NCI-H1105 treated with DMSO at 0.1 percent for 48 hours (cell line): ENCODE results near the gene TBP.
"Not testable (repeated sequence)": the region's sequence is repeated elsewhere in the genome, so short reads cannot be mapped to it uniquely, and the experiment has no call there.

ENCODE experiments used
- DNase-seq: peaks from one replicate; lab custom pipeline; 2025; lab: John Stamatoyannopoulos, UW

Gene TBP

DNA sequence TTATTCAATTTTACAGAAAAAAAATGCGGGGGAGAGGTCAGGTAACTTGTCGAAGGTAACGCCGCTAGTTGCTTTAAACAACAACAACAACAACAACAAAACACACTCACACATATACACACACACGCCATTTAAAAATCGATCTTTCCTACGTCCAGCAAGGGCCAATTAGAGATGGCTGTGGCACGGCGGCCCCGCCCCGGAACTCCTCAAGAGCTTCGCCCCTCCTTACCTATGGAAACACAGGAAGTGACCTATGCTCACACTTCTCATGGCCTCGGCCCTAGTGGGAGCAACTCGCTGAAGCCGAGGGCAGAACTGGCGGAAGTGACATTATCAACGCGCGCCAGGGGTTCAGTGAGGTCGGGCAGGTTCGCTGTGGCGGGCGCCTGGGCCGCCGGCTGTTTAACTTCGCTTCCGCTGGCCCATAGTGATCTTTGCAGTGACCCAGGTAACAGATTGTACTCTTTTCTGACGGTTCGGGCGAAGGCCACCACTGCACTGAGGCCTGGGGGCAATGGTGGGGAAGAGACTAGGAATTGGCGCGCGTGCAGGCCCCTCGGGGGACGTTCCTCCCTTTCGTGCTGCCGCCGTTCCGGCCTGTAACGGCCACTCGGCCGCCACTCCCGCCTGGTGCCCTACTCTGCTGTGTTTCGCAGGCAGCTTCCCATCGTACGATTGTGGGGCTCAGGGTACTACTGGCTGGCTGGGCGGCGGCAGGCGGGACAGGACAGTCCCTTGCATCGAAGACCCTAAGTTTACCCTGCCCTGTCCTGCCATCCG lies at the start of gene TBP:
TSS of gene TBP (plus strand) at position 357 of the 783 bp plus-strand sequence. CDS start 2,661 bp downstream, outside the sequence.
- DNase-seq, result peak; percentile 100

DNA sequence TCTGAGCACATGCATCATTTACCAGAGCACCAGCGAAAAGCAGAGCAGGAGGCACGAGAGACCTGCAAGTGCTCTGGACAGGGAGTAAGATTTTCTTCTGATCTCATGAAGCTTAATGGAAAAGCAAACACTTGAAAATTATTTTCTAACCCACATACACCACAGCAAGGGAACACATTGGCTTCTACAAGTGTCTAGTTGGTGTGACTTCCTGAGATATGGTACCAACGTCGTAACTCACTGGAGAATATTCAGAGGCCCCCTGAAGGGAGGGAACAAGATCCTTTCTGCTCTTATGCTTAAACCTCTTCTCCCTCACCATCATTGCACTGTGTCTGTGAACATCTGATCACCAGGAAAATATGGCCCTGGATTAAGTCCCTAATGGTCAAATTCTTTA lies 49.7 kb upstream of the TBP start:
- DNase-seq, result no peak

DNA sequence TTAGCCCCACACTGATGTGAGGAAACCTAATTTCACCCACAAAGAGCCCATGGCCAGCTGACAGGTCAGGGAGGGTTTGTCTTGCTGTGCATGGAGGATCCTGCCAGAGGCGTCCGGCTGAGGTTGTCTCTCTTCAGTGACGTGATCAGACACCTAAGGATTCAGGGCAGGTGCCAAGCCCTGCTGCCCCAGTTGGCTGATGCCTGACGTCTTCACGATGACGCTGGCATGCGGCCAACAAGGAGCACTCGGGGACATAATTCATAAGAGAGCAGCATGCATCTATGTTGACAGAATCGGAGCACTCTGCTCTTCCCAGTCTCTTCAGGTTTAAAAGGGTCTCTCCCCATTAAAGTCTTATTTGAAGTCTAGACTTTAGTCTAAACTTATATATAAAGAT lies 48.9 kb upstream of the TBP start:
- peak; percentile 93 for DNase-seq

DNA sequence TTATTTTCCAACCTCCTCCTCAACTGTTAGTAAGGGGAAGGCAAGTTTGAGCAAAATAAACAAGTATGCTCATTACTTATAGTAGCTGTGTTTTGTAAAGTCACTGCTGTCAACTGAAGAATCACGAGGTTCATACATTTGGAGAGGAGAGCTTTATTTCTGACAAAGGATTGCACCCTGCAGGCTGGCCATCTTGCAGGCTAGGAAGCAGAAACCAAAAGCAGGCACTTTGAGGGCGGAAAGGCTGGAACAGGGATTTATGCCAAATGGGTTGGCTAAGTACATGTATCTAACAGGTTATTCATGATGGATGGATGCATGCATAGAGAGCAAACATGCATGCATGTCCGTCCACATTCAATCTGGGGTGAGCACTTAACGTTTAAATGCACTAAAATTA lies 47.7 kb upstream of the TBP start:
- no peak for DNase-seq

DNA sequence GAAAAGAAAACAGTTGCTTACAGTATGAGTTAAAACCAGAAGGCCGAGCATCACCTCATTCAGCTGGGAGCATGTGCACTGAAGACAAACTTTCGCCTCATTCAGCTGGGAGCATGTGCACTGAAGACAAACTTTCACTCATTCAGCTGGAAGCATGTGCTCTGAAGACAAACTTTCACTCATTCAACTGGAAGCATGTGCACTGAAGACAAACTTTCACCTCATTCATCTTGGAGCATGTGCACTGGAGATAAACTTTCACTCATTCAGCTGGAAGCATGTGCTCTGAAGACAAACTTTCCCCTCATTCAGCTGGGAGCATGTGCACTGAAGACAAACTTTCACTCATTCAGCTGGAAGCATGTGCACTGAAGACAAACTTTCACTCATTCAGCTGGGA lies 46.4 kb upstream of the TBP start:
- not testable (repeated sequence) for DNase-seq

DNA sequence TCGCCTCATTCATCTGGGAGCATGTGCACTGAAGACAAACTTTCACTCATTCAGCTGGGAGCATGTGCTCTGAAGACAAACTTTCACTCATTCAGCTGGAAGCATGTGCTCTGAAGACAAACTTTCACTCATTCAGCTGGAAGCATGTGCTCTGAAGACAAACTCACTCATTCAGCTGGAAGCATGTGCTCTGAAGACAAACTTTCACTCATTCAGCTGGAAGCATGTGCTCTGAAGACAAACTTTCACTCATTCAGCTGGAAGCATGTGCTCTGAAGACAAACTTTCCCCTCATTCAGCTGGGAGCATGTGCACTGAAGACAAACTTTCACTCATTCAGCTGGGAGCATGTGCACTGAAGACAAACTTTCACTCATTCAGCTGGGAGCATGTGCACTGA lies 45.9 kb upstream of the TBP start:
- DNase-seq, result not testable (repeated sequence)

DNA sequence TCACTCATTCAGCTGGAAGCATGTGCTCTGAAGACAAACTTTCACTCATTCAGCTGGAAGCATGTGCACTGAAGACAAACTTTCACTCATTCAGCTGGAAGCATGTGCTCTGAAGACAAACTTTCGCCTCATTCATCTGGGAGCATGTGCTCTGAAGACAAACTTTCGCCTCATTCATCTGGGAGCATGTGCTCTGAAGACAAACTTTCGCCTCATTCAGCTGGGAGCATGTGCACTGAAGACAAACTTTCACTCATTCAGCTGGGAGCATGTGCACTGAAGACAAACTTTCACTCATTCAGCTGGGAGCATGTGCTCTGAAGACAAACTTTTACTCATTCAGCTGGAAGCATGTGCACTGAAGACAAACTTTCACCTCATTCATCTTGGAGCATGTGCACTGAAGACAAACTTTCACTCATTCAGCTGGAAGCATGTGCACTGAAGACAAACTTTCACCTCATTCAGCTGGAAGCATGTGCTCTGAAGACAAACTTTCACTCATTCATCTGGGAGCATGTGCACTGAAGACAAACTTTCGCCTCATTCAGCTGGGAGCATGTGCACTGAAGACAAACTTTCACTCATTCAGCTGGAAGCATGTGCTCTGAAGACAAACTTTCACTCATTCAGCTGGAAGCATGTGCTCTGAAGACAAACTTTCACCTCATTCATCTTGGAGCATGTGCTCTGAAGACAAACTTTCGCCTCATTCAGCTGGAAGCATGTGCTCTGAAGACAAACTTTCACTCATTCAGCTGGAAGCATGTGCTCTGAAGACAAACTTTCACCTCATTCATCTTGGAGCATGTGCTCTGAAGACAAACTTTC lies 45.1 kb upstream of the TBP start:
- not testable (repeated sequence) for DNase-seq

DNA sequence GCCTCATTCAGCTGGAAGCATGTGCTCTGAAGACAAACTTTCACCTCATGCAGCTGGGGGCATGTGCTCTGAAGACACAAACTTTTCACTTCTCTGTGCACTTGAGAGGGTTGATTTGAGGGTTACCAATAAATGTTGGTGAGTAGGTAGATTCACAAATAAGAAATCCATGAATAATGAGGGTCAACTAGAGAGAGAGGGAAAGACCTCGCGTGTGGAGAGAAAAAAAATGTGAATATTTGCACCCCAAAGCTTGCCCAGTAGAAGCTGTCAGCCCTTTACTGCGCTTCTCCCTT lies 44.5 kb upstream of the TBP start:
- no peak for DNase-seq

DNA sequence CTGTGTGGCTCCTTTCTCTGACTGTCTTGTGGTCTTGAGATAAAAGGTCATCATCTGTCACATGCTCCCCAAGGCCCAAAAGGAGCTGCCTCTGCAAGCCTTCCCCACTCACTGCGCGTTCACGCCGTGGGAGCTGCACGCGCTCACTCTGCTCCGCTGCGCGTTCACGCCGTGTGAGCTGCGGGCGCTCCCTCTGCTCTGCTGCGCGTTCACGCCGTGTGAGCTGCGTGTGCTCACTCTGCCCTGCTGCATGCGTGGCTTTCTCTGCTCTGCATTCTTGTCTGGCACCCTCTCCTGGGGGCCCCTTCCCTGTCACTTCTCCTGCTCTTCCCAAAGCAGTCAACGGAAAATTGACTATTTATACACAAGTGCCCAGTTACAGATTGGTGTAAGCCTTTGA lies 43.5 kb upstream of the TBP start:
- no peak for DNase-seq

DNA sequence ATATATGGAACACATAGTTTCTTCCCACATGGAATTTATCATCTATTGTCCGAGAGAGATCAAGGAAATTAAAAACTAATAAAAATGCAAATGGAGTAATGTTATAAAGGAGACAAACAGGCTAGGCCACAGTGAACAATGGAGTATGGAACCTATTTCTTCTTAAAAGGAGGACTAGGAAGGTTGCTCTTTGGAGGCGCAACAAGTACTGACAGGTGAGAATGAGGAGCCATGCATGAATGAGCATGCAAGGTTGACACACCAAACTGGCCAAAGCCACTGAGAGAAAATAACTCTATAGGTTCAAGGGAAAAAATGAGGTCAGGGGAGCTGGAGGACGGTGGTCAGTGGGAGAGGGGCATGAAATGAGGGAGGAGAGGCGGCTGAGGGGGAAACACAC lies 41.9 kb upstream of the TBP start:
- DNase-seq, result no peak

DNA sequence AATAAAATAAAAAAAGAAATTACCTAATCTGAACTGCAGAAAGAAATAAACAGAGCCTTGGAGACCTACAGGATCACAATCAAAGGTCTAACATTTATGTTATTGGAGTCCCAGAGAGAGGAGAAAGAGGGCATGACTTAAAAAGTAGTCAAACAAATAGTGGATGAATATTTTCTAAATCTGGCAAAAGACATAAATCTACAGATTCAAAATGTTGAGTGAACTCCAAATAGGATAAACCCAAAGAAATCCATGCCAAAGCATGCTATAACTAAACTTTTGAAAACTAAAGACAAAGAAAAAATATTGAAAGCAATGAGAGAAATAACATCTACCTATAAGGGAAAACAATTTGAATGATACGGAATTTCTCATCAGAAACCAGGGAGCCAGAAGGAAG lies 39.3 kb upstream of the TBP start:
- DNase-seq, result no peak

DNA sequence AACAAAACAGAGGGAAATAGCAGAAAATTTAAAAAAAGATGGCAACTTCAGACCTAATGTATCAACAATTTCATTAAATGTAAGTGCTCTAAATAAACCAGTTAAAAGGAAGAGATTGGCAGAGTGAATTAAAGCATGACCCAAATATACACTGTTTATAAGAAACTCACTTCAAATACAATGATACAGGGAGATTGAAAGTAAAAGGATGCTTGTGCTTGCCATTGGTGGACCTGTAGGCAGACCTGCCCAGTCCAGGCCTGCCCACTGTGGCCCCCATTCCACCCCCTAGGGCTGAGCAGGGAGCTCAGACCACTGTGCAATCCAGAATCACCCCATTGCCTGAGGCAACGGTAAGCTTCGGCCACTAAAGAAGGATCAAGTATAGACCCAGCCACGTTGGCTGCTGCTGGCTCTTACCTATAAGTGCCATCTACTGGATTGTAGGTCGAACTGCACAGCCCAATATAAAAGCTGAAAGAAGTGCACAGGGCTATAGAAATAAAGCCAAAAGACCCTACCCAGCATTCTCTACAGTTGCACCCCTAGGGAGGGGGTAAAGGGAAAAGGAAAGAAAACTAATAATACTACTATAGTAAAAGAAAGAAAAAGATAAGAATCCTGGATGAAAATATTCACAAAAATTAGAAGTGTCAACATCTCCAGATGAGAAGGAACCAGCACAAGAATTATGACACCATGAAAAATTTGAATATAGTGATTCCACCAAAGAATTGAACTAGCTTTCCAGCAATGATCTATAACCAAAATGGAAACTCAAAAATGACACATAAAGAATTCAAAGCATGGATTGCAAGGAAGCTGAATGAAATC lies 37.2 kb upstream of the TBP start:
- DNase-seq, result peak; percentile 93

DNA sequence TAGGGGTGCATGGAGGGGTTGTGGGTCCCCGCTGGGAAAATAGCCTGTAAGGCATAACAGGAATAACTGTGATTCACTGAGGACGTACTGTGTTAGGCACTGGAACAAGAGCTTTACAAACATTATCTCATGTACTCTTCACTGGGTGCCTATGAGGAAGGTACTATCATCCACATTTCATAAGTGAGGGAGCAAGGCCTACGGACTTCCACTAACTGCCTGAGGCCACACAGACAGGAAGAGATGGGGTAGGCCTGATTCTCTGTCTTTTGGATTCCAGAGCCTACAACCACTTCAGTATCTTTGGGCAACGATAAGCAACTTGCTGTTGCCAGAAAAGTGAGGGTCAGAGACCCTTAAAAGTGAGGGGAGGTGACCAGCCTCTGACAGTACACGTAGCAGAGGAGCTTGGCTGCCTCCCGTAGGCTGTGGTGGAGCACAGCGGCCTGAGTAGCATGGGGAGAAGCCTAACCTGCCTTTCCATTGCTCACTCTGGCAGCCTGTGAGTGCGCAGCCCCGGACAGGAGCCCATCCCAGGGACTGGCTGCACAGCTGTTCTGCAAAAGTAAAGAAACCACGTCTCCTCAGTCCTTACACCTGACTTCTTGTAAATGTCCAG lies 31.5 kb upstream of the TBP start:
- DNase-seq, result peak; percentile 52

DNA sequence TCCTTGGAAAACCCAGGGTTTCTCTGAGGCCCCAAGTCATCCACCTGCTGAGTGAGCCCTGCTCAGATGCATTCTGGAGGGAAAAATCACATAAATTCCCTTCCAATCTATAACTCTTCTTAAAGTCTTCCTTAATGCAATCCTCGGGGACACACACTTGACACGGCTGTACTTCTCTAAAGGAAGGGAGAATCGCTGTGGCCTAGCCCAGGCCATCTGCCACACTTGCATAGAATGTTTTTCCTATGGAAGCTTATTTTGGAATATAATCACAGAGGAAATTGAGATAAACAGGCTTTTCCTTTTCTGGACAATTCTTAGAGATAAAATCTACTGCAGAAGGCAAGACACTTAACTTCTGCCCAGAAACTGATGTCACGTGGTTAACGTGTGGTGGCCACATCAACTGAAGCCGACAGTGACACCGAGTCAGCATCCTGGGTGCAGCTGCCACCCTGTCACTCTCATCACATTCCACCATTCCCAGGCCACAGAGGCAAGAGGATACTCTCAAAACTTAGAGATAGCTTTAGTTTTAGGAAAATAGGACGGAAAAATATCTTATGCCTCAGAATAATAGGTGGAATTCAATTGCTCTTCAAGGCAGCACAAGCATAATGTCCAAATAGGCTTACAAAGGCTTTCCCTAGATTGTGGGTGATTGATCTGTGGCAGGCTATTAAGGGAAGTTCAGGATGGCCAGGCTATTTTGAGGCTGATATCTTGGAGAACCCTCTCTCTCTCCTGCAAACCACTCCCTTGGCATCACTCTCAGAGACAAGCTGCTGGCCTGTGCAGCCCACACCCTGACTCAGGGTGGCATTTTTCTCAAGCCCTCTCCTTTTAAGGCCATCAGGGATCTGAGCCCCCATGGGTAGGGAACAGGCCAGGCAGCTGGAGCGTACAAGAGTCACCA lies 30.7 kb upstream of the TBP start:
- DNase-seq, result no peak

DNA sequence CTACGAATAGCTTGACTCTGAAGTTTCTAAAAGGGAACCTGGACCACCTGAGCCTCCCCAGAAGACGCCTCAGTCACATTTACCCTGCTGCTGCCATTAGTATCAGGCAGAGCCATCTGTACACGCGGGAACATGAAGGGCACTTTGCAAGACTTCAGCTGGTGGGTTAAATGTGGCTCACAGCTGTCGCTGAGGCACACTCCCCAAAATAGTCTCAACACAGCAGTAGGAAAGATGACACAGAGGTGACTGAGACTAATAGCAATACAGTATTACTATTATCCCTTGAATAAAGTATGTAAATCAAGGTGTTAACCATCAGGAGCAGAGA lies 30.0 kb upstream of the TBP start:
- no peak for DNase-seq

DNA sequence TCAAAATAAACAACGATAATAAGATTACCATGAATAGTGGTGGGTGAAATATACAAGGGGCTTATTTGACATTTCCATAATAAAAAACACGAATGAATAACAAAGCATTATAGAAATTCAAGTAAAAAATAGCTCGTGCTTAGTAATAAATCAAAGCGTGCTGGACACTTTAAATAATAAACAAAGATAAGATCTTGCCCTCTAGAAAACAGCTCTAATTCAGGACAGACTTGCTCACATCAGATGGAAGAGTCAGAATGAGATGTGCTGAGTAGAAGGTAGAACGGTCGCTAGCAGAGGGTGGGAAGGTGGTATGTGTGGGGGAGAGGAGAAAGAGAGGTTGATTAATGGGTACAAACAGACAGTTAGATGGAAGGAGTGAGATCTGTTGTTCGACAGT lies 28.4 kb upstream of the TBP start:
- DNase-seq, result no peak

DNA sequence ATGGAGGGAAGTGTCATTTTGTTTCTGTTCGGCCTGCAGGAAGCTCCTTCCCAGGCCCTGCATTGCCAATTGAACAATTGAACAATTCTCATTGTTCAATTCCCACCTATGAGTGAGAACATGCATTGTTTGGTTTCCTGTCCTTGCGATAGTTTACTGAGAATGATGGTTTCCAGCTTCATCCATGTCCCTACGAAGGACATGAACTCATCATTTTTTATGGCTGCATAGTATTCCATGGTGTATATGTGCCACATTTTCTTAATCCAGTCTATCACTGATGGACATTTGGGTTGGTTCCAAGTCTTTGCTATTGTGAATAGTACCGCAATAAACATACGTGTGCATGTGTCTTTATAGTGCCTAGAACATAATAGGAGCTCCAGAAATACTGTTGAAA lies 26.2 kb upstream of the TBP start:
- DNase-seq, result not testable (repeated sequence)

DNA sequence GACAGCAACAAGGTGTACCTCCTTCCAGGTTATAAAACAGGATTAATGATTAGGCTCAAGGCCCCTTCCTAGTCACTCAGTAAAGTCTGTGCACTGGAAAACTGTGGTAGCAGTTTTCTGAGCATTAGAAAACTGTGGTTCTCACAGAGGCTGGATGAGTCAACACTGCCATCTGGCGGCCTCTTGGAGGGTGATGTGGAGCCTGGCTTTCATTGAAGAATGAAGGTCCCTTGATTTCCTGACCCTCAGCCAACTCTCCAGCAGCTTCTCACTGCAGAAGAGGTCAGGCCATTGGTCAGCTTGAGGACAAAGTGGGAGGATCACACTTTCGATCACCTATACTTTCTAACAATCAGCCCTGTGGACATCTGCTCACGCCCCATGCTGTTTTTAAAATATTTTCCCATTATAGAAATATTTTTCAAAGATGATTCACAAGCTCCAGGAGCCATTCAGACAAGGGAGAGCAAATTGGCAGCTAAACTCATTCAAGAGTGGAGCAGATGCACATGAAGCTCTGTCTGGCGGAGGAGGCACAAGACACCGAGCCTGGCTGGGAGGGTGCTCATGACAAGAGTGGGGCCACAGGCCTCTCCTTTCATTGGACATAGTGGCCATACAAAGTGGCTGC lies 24.2 kb upstream of the TBP start:
- DNase-seq, result peak; percentile 83

DNA sequence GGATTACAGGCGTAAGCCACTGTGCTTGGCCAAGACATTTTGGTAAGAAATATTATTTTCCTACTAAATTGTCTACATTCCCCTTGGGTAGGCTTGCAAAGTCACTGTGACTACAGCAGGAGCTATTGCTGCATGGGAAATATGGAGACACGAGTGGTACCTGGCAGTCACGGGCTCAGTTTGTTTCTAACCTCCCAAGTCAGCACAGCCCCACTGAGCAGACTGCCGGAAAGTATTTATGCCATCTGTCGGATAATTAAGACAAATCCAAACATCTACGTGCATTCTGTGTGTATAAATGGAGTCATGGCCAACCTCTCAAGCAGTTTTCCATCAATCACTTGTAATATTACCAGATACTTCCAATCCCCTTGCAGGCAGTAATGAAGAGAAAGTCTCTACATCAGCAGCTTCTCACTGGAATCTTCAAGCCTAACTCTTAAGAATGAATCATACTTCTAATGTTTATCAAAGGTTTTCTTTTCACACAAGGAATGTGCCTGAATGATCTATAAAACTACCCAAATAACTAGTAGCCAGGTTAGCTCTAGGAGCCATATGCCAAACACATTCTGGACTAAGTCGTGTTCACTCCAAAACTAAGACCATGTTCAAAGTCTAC lies 21.2 kb upstream of the TBP start:
- DNase-seq, result no peak

DNA sequence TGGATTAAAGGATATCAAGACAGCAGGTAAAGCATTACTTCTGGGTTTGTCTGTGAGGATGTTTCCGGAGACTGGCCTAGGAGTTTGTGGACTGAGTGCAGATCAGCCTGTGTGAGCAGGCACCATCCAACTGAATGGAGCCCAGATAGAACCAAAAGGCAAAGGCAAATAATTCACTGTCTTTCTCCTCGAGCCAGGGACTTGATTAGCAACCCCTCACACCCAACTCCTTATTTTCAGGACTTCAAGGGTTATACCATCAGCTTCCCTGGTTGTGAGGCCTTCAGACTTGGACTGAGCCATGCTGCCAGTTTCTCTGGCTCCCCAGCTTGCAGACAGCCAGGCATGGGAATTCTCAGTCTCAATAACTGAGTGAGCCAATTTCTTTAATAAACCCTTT lies 20.4 kb upstream of the TBP start:
- no peak for DNase-seq
